Glutamatergic neuron (in vitro differentiated cells): Measurements from ENCODE around the gene KRT82. TPM values are rescaled to one million over a fixed set of nuclear protein-coding genes. Genes with fewer than 3 reads are reported as not detected.
A peak's percentile ranks its signal among the peaks of the same experiment; 100 is the strongest.

Experiments
- DNase-seq: peaks from one replicate; pipeline ENCODE4 v3.0.0; 2022
- H3K27ac Mint-ChIP-seq: one replicate; pipeline ENCODE4 v1.8.0; 2020; ENCODE audit warnings: mild to moderate bottlenecking, mixed read lengths, inconsistent platforms; ENCODE audit not compliant: unreplicated experiment
- H3K27me3 Mint-ChIP-seq: one replicate; pipeline ENCODE4 v1.8.0; 2020; ENCODE audit warnings: mild to moderate bottlenecking, moderate library complexity, mixed read lengths, inconsistent platforms; ENCODE audit not compliant: unreplicated experiment
- H3K36me3 Mint-ChIP-seq: one replicate; pipeline ENCODE4 v1.8.0; 2020; ENCODE audit warnings: mild to moderate bottlenecking, mixed read lengths, inconsistent platforms; ENCODE audit not compliant: unreplicated experiment
- H3K4me1 Mint-ChIP-seq: one replicate; pipeline ENCODE4 v1.8.0; 2020; ENCODE audit warnings: mild to moderate bottlenecking, low read depth, mixed read lengths, inconsistent platforms; ENCODE audit not compliant: unreplicated experiment
- H3K4me3 Mint-ChIP-seq: one replicate; pipeline ENCODE4 v1.8.0; 2020; ENCODE audit warnings: mild to moderate bottlenecking, mixed read lengths, inconsistent platforms; ENCODE audit not compliant: unreplicated experiment
- H3K9me3 Mint-ChIP-seq: one replicate; pipeline ENCODE4 v1.8.0; 2020; ENCODE audit warnings: mild to moderate bottlenecking, moderate library complexity, mixed read lengths, inconsistent platforms; ENCODE audit not compliant: unreplicated experiment
- total RNA-seq: library from RNA; stranded (reverse); fragmentation: NEBNext Ultra II Directional; extraction: Animal tissue kit (Norgen Biotek cat#: 25700); gene quantifications from one replicate; pipeline ENCODE4 v1.2.1, GENCODE V29; 2021; ENCODE audit not compliant: unreplicated experiment
- TF ChIP-seq, protein P1 (sequence below): fragments of 200-600 bp; sonication (generic); IDR thresholded peaks from one replicate; pipeline ENCODE4 v1.5.0; 2021; ENCODE audit not compliant: partially characterized antibody, unreplicated experiment

The KRT82 gene
- total RNA-seq, 1 donor from 2014 or later = not detected

DNA sequence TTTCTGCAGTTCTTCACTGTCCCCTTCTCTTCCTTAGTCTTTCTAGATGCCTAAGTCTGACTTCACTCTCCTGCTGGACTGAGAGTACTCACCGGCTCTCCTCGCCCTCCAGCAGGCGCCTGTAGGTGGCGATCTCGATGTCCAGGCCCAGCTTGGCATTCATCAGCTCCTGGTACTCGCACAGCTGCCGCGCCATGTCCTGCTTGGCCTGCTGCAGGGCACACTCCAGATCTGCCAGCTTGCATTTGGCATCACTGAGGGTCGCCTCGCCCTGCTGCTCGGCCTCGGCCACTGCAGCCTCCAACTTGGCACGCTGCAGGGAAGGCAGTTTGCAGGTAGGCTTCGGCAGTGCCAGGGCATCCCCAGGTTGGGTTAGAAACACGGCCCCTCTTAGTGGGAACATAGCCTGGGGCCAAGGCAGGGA, 25.9 kb downstream of the KRT82 start:
- no peaks in the 10 kb centered on the region for H3K36me3 Mint-ChIP-seq

DNA sequence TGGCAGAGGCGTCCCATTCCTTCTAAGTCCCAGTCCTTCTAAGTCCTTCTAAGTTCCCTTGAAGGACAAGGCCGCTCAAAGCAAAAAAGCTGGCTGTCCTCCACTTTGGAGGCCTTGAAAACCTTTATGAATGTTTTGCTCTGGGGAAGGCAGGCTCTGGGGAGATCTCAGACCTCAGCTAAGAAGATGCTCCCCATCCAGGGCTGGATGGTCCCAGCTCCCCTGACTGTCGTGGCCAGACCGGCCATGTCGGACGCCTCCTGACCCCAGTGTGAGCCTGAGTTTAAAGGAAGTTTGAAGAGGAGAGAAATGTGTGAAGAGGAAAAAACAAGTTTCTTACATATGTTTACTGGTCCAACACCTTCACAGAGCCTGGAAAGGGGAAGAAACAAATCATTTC, 26.6 kb downstream of the KRT82 start:
- no peak for DNase-seq
- H3K27me3 Mint-ChIP-seq = peaks cover 2% of the 10 kb centered on the region
- no peaks in the 10 kb centered on the region for H3K36me3 Mint-ChIP-seq
- peaks cover 7% of the 10 kb centered on the region for H3K9me3 Mint-ChIP-seq
- H3K4me1 Mint-ChIP-seq = no peaks in the 10 kb centered on the region
- H3K27ac Mint-ChIP-seq = no peak overlapping the region
- TF ChIP-seq, protein P1, sequence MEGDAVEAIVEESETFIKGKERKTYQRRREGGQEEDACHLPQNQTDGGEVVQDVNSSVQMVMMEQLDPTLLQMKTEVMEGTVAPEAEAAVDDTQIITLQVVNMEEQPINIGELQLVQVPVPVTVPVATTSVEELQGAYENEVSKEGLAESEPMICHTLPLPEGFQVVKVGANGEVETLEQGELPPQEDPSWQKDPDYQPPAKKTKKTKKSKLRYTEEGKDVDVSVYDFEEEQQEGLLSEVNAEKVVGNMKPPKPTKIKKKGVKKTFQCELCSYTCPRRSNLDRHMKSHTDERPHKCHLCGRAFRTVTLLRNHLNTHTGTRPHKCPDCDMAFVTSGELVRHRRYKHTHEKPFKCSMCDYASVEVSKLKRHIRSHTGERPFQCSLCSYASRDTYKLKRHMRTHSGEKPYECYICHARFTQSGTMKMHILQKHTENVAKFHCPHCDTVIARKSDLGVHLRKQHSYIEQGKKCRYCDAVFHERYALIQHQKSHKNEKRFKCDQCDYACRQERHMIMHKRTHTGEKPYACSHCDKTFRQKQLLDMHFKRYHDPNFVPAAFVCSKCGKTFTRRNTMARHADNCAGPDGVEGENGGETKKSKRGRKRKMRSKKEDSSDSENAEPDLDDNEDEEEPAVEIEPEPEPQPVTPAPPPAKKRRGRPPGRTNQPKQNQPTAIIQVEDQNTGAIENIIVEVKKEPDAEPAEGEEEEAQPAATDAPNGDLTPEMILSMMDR = no peak
- no peak overlapping the region for H3K4me3 Mint-ChIP-seq

More for the DNA sequence above, 25.9 kb downstream of the KRT82 start:
- Mint-ChIP-seq H3K9me3 (peaks cover 7% of the 10 kb centered on the region), H3K27ac (no peak overlapping the region), H3K4me3 (no peak overlapping the region), H3K27me3 (peaks cover 2% of the 10 kb centered on the region), H3K4me1 (no peaks in the 10 kb centered on the region)
- DNase-seq = peak; percentile 67
- TF ChIP-seq, protein P1 = peak; percentile 41

DNA sequence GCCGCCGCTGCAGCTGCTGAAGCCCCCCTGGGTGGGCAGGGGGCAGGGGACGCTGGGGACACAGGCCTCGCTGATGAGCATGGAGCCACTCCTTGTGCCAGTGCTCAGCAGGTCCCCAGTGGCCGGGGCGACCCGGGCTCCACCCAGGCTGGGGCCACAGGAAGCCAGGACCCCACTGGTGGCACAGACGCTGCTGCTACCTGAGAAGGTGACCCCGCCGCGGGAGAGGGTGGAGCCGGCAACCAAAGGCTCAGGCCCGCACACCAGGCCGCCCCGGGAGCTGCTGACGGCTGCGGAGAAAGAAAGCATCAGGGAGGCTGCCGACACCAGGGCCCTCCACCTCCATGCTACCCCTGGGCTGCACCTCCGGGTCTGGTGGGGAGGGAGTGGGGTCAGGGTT, 28.0 kb downstream of the KRT82 start:
- TF ChIP-seq, protein P1 = no peak
- Mint-ChIP-seq H3K4me3 (no peak overlapping the region), H3K27ac (no peak overlapping the region), H3K27me3 (peaks cover 2% of the 10 kb centered on the region), H3K36me3 (no peaks in the 10 kb centered on the region), H3K4me1 (no peaks in the 10 kb centered on the region), H3K9me3 (peaks cover 6% of the 10 kb centered on the region)
- DNase-seq = no peak

DNA sequence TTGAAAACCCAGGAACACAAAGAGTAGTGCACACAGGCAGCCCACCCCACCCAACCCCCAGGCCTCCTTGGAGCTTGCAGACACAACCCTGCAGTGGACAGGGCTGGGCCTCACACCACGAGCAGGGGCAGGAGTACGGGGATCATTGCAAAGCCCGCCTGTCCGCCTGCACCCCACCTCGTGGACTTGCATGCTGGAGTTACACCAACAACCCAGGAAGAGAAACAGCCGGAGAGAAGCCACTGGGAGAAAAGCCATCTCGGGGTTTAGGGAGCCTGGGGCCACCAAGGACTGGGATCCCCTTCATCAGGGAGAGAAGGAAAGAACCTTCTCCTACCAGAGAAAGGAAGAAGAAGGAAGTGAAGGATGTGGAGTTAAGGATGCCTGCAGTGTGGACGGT, 28.9 kb downstream of the KRT82 start:
- Mint-ChIP-seq H3K9me3 (peaks cover 5% of the 10 kb centered on the region), H3K4me3 (no peak overlapping the region), H3K27ac (no peak overlapping the region), H3K4me1 (no peaks in the 10 kb centered on the region), H3K36me3 (no peaks in the 10 kb centered on the region), H3K27me3 (peaks cover 2% of the 10 kb centered on the region)
- TF ChIP-seq, protein P1 = no peak
- DNase-seq = no peak

DNA sequence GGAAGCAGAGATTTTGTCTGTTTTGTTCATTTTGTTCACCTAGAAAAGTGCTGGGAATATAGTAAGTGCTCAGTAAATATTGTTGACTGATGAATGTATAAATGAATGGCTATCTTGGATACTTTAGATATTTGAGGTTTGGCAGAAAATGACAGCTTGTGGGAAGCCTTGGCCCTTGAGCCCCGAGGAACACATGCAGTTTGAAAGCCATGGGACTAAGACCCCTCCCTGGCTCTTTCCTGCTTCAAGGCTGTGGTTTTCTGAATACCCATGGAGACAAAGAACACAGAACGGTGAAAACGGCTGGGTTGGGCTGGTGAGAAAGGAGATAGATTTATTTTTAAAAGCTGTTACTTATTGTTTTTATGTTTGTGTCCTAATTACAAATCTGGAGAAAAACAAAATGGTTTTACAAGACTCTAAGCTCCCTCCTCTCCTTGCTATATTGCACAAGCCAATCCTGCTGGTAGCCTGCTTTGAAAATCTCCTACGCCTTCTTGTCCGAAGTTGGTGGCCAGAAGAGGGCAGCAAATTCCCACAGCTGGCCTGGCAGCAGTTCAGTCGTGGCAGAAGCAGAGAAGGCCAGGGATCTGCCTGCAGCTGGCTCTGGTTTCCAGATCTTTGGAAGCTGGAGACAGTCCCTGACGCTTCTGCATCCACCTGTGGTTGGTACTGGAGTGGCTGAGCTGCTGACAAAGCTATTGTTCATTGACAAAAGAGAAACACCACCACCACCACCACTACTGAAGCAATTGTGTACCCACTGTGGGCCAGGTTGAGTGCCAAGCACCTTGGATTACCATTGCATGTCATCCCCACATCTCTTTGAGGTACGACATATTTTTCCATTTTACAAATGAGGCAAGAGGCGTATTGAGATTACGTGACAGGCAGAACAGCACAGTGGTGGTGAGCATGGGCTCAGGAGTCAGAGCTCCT, 33.6 kb downstream of the KRT82 start:
- peak; percentile 87 for DNase-seq
- H3K27ac Mint-ChIP-seq = no peak overlapping the region
- peaks cover 5% of the 10 kb centered on the region for H3K27me3 Mint-ChIP-seq
- TF ChIP-seq, protein P1 = peak; percentile 75
- no peaks in the 10 kb centered on the region for H3K4me1 Mint-ChIP-seq
- peaks cover 4% of the 10 kb centered on the region for H3K9me3 Mint-ChIP-seq
- H3K4me3 Mint-ChIP-seq = no peak overlapping the region
- H3K36me3 Mint-ChIP-seq = no peaks in the 10 kb centered on the region
